K562 (cell line): ENCODE results near the gene NFATC2. TPM values are rescaled to one million over a fixed set of nuclear protein-coding genes. Genes with fewer than 3 reads are reported as not detected.
A peak's percentile ranks its signal among the peaks of the same experiment; 100 is the strongest.

Source experiments
- ATAC-seq: fragments of 200-7000 bp; cut with Tn5 transposase; 3 replicates; pipeline ENCODE4 v1.9.1; 2020; ENCODE audit warnings: moderate library complexity
- BruUV-seq: library from RNA; stranded (reverse); fragments of 400-500 nt; replicated peaks from 2 replicates; lab custom pipeline; 2021; lab: Mats Ljungman, UMichigan
- CTCF ChIA-PET: fragments of 300-600 bp; formaldehyde crosslinking; extraction: SDS; loops from one replicate; lab custom pipeline; 2021; ENCODE audit warnings: low intra/inter-chr PET ratio; lab: Yijun Ruan, JAX
- POLR2A ChIA-PET: fragments of 300-600, 350-650 bp; sonication (Branson Sonifier 250); formaldehyde crosslinking; extraction: SDS; loops from one replicate; lab custom pipeline; 2021; ENCODE audit warnings: antibody characterized with exemption, inconsistent platforms; lab: Yijun Ruan, JAX
- DNase-seq, 4 experiments: peaks; one replicate each; pipeline versions ENCODE4 v3.0.0 to v3.0.0-alpha.2; 2011 to 2018; ENCODE audit warnings: low spot score in 3 of 4, mixed read lengths in 3 of 4; ENCODE audit errors: extremely low read depth in 1 of 4
- FAIRE-seq: peaks from 2 replicates; lab custom pipeline; 2011; peaks lifted over from hg19 to GRCh38; lab: Jason Lieb, UNC
- H2AFZ ChIP-seq: 2 replicates; pipeline ENCODE4 v1.6.0; 2011; ENCODE audit warnings: low read depth, low read length, control low read depth, inconsistent platforms
- H3K27ac ChIP-seq: fragments of 200-600 bp; 3 replicates; pipeline ENCODE4 v1.8.0; 2011; ENCODE audit warnings: low read depth, mild to moderate bottlenecking, control low read depth, inconsistent platforms, low read length, moderate library complexity, mixed read lengths; ENCODE audit errors: extremely low read depth
- H3K27me3 ChIP-seq, 2 experiments: fragments of 300-600 bp in 1 of 2; 2 replicates in 1 of 2; 3 replicates in 1 of 2; pipeline versions ENCODE4 v1.6.0 to v1.8.0; 2011; ENCODE audit warnings: inconsistent platforms in 2 of 2, low read length in 2 of 2, mild to moderate bottlenecking in 1 of 2, mixed read lengths in 1 of 2, moderate library complexity in 1 of 2; ENCODE audit not compliant: control insufficient read depth in 2 of 2, insufficient read depth in 2 of 2
- H3K36me3 ChIP-seq: fragments of 300-600 bp; 3 replicates; pipeline ENCODE4 v1.8.0; 2011; ENCODE audit warnings: mild to moderate bottlenecking, low read length, inconsistent platforms; ENCODE audit not compliant: control insufficient read depth, insufficient read depth
- H3K4me1 ChIP-seq, 2 experiments: fragments of 200-600 bp in 1 of 2; replicated peaks in 1 of 2; 2 replicates in 1 of 2; 3 replicates in 1 of 2; pipeline versions ENCODE4 v1.5.1 to v1.8.0; 2011; ENCODE audit warnings: inconsistent platforms in 2 of 2, low read length in 2 of 2, mild to moderate bottlenecking in 1 of 2, mixed read lengths in 1 of 2, moderate library complexity in 1 of 2; ENCODE audit not compliant: control insufficient read depth in 2 of 2, insufficient read depth in 2 of 2
- H3K4me2 ChIP-seq: 2 replicates; pipeline ENCODE4 v1.6.1; 2011; ENCODE audit warnings: low read length, control low read depth, inconsistent platforms, mixed read lengths; ENCODE audit not compliant: insufficient read depth
- H3K4me3 ChIP-seq: fragments of 200-600 bp; sonication (generic), shearing (Covaris generic); 2 replicates; pipeline ENCODE4 v1.5.1; 2016; ENCODE audit warnings: control low read depth, inconsistent platforms
- H3K79me2 ChIP-seq: fragments of 200-600 bp; 3 replicates; pipeline ENCODE4 v1.8.0; 2011; ENCODE audit warnings: low read length, inconsistent platforms; ENCODE audit not compliant: control insufficient read depth, insufficient read depth
- H3K9ac ChIP-seq, 2 experiments: 2 replicates each; pipeline versions ENCODE4 v1.6.0 to v1.6.1; 2011; ENCODE audit warnings: low read depth in 2 of 2, low read length in 2 of 2, control low read depth in 1 of 2, inconsistent platforms in 1 of 2, mild to moderate bottlenecking in 1 of 2, mixed read lengths in 1 of 2; ENCODE audit not compliant: insufficient read depth in 1 of 2
- H3K9me1 ChIP-seq: one replicate; pipeline ENCODE4 v1.6.0; 2011; ENCODE audit warnings: inconsistent platforms, mild to moderate bottlenecking, low read length, moderate library complexity; ENCODE audit not compliant: control insufficient read depth, insufficient read depth
- H3K9me3 ChIP-seq: replicated peaks from 2 replicates; pipeline ENCODE4 v1.5.1; 2011; ENCODE audit warnings: low read depth, low read length, inconsistent platforms; ENCODE audit not compliant: control insufficient read depth, insufficient read depth
- H4K20me1 ChIP-seq: replicated peaks from 2 replicates; pipeline ENCODE4 v1.6.1; 2011; ENCODE audit warnings: low read length, inconsistent platforms, mixed read lengths; ENCODE audit not compliant: control insufficient read depth, insufficient read depth
- DMBX1 ChIP-seq: fragments of 250-450 bp; sonication (Bioruptor Pico); IDR thresholded peaks from 2 replicates; pipeline ENCODE4 v1.8.0; 2022; ENCODE audit warnings: inconsistent platforms, mild to moderate bottlenecking, moderate library complexity, borderline replicate concordance
- KLF6 ChIP-seq: fragments of 250-450 bp; sonication (Bioruptor Pico); IDR thresholded peaks from 2 replicates; pipeline ENCODE4 v1.4.0; 2020; ENCODE audit warnings: mild to moderate bottlenecking, moderate library complexity, borderline replicate concordance
- PYGO2 ChIP-seq: fragments of 450-650 bp; IDR thresholded peaks from 2 replicates; pipeline ENCODE4 v1.6.1; 2016; ENCODE audit warnings: mild to moderate bottlenecking, missing genetic modification characterization, moderate library complexity, missing compliant biosample characterization
- ZNF224 ChIP-seq: sonication (generic); formaldehyde crosslinking; IDR thresholded peaks from 2 replicates; pipeline ENCODE4 v1.8.0; 2022; ENCODE audit warnings: mild to moderate bottlenecking, missing genetic modification reagents
- ZNF311 ChIP-seq: fragments of 250-450 bp; sonication (Bioruptor Pico); IDR thresholded peaks from 2 replicates; pipeline ENCODE4 v1.4.0; 2020; ENCODE audit warnings: mild to moderate bottlenecking, moderate library complexity
- ZNF639 ChIP-seq, 2 experiments: fragments of 200-800 bp in 1 of 2; sonication (Bioruptor generic) in 1 of 2; sonication (generic) in 1 of 2; formaldehyde crosslinking in 1 of 2; IDR thresholded peaks in 1 of 2; conservative IDR thresholded peaks in 1 of 2; 2 replicates each; pipeline versions ENCODE4 v1.5.0 to v1.6.1; 2016 to 2020; ENCODE audit warnings: missing compliant biosample characterization in 1 of 2, missing genetic modification characterization in 1 of 2, missing genetic modification reagents in 1 of 2
- WGBS: fragments of 100-300 bp; shearing (Covaris generic); methylation state at CpG from one replicate; pipeline ENCODE4 v1.1.6; 2016; ENCODE audit warnings: low coverage, mixed read lengths; ENCODE audit not compliant: insufficient coverage; ENCODE audit errors: missing lambda C conversion rate; 5-methylcytosine and 5-hydroxymethylcytosine counted together
- in situ Hi-C: fragments of 300-500 bp; cut with MboI; formaldehyde crosslinking; loops from 4 replicates; pipeline ENCODE4 v1.15.0; 2018; ENCODE audit warnings: inconsistent platforms, mixed read lengths
- intact Hi-C: fragments of 100-400 bp; cut with micrococcal nuclease; formaldehyde crosslinking; loops from 2 replicates; pipeline ENCODE4 v1.14.2; 2022
- polyA plus RNA-seq, 8 experiments: library from polyadenylated mRNA; depleted of rRNA in 4 of 8; stranded (reverse) in 5 of 8; unstranded in 3 of 8; fragments of >200 nt; fragmentation: Nextera tagmentation in 2 of 8; fragmentation: Illumina TruSeq in 1 of 8; extraction: Ambion mirVana in 2 of 8; extraction: Trizol in 1 of 8; gene quantifications; 2 replicates each; pipeline versions ENCODE4 v1.2.1 to v1.2.3, GENCODE V29; 2011 to 2014; ENCODE audit warnings: inconsistent platforms in 1 of 8, missing spikeins in 1 of 8
- total RNA-seq, 7 experiments: library from RNA; depleted of rRNA in 6 of 7; stranded (reverse); fragments of >200 nt in 6 of 7; fragmentation: Illumina TruSeq in 2 of 7; extraction: Trizol in 2 of 7; gene quantifications; 2 replicates each; pipeline versions ENCODE4 v1.2.1 to v1.2.3, GENCODE V29; 2011 to 2021; ENCODE audit warnings: low replicate concordance in 1 of 7

Gene NFATC2
- total and polyA plus RNA-seq, 9 of the 15 experiments (the other 6 are each of a cell fraction or from before 2014, with no cell fraction given): 1.9 to 11.2 (median 3.0) TPM

GRCh38 chr20:51371720-51372119 lies 170.8 kb downstream of the NFATC2 start:
- H3K27me3 ChIP-seq: peaks cover 10 to 28% of the 10 kb centered on the region in 2 experiments; a peak in 4 of 5 replicates
- H3K4me2 ChIP-seq: no peak overlapping the region
- FAIRE-seq (no peak), DNase-seq (no peak), ATAC-seq (no peak)
- peaks cover 17 to 30% of the 10 kb centered on the region in 2 experiments for H3K4me1 ChIP-seq
- H3K9me1 ChIP-seq: no peaks in the 10 kb centered on the region
- no peak overlapping the region for H3K27ac ChIP-seq
- in situ Hi-C loops (loop anchor here (5.0 to 10.0 kb wide), 2 partner anchors 256 to 713 kb away; no protein-coding TSS in a partner anchor), intact Hi-C loops (loop anchor here (1.0 to 5.0 kb wide), 3 partner anchors 245 to 711 kb away; no protein-coding TSS in a partner anchor)
- POLR2A ChIA-PET: no interaction called here
- H3K9me3 ChIP-seq: no peaks in the 10 kb centered on the region
- 58% methylated on average over 4 of the region's 4 CpGs for WGBS
- no peaks in the 10 kb centered on the region for H3K79me2 ChIP-seq
- BruUV-seq: no TSS peak
- TF ChIP-seq DMBX1 (CRISPR knock-in tag) (0 out of 2 replicates have a peak, but pooled peaks have one; percentile 48), ZNF311 (CRISPR knock-in tag) (0 out of 2 replicates have a peak, but pooled peaks have one; percentile 65), ZNF639 (CRISPR knock-in tag; conservative IDR thresholded peaks at IDR 0.05 in 1 of 2, IDR thresholded peaks at IDR 0.05 in 1 of 2) (peak in 1 of 2 experiments; percentile 46; a peak in 1 of 4 replicates), PYGO2 (tag) (0 out of 2 replicates have a peak, but pooled peaks have one; percentile 16), KLF6 (CRISPR knock-in tag) (peak; percentile 35; the same call in 1 of the 2 replicates), ZNF224 (CRISPR knock-in tag) (no peak)
- H3K36me3 ChIP-seq: no peaks in the 10 kb centered on the region
- no peak overlapping the region for H3K9ac ChIP-seq
- H2AFZ ChIP-seq: no peak overlapping the region
- H4K20me1 ChIP-seq: 0 out of 2 replicates have a peak, but pooled peaks cover 6% of the 10 kb centered on the region
- CTCF ChIA-PET: interaction anchor here (0.5 to 2.9 kb wide), 7 partner anchors 223 to 690 kb away, joined by 3 to 25 read pairs (median 3); no protein-coding TSS in a partner anchor
- no peak overlapping the region for H3K4me3 ChIP-seq
